GM12878 (cell line): ENCODE data around the gene FJX1. TPM values are rescaled to one million over a fixed set of nuclear protein-coding genes. Genes with fewer than 3 reads are reported as not detected.

Experiments used
- ATAC-seq: fragments of 200-7000 bp; cut with Tn5 transposase; 3 replicates; pipeline ENCODE4 v1.9.1; 2020; ENCODE audit warnings: mild to moderate bottlenecking, moderate library complexity
- BruUV-seq: library from RNA; stranded (reverse); fragments of 400-500 nt; replicated peaks from 2 replicates; lab custom pipeline; 2021; lab: Mats Ljungman, UMichigan
- CTCF ChIA-PET: fragments of 300-600 bp; sonication (Branson Sonifier 250); formaldehyde crosslinking; extraction: SDS; loops from one replicate; lab custom pipeline; 2021; ENCODE audit warnings: inconsistent platforms; lab: Yijun Ruan, JAX
- POLR2A ChIA-PET: fragments of 350-600 bp; formaldehyde crosslinking; extraction: SDS; loops from one replicate; lab custom pipeline; 2021; ENCODE audit warnings: inconsistent platforms; lab: Charles Lee
- RAD21 ChIA-PET: fragments of 300-600 bp; sonication (Branson Sonifier 250); formaldehyde crosslinking; loops from one replicate; lab custom pipeline; 2023; ENCODE audit warnings: antibody characterized with exemption; ENCODE audit not compliant: unreplicated experiment; lab: Charles Lee
- SMC1A ChIA-PET: fragments of 300-600 bp; sonication (Branson Sonifier 250); formaldehyde crosslinking; loops from one replicate; lab custom pipeline; 2023; ENCODE audit not compliant: unreplicated experiment, uncharacterized antibody; lab: Charles Lee
- DNase-seq: peaks from one replicate; pipeline ENCODE4 v3.0.0-alpha.2; 2011; ENCODE audit warnings: low read depth, low spot score
- FAIRE-seq: peaks from 3 replicates; lab custom pipeline; 2011; peaks lifted over from hg19 to GRCh38; lab: Jason Lieb, UNC
- H2AFZ ChIP-seq: 2 replicates; pipeline ENCODE4 v1.6.0; 2011; ENCODE audit warnings: low read depth, low read length, control low read depth; ENCODE audit not compliant: control insufficient read depth
- H3K27ac ChIP-seq: 2 replicates; pipeline ENCODE4 v1.5.1; 2011; ENCODE audit warnings: control low read depth; ENCODE audit not compliant: control insufficient read depth, insufficient read depth
- H3K27me3 ChIP-seq, 2 experiments: replicated peaks in 1 of 2; 2 replicates each; pipeline versions ENCODE4 v1.6.0 to v1.6.1; 2011; ENCODE audit warnings: low read length in 1 of 2; ENCODE audit not compliant: control insufficient read depth in 2 of 2, insufficient read depth in 2 of 2
- H3K36me3 ChIP-seq, 2 experiments: 2 replicates each; pipeline ENCODE4 v1.5.1; 2011; ENCODE audit warnings: low read length in 1 of 2; ENCODE audit not compliant: control insufficient read depth in 2 of 2, insufficient read depth in 2 of 2
- H3K4me1 ChIP-seq: 2 replicates; pipeline ENCODE4 v1.6.1; 2011; ENCODE audit warnings: mild to moderate bottlenecking, low read length, moderate library complexity, mixed read lengths; ENCODE audit not compliant: control insufficient read depth, insufficient read depth
- H3K4me2 ChIP-seq: 2 replicates; pipeline ENCODE4 v1.6.0; 2011; ENCODE audit warnings: control low read depth; ENCODE audit not compliant: control insufficient read depth, insufficient read depth
- H3K4me3 ChIP-seq: fragments of 200-600 bp; sonication (generic); 2 replicates; pipeline ENCODE4 v1.5.1; 2016
- H3K79me2 ChIP-seq: 2 replicates; pipeline ENCODE4 v1.6.0; 2011; ENCODE audit warnings: low read length; ENCODE audit not compliant: control insufficient read depth, insufficient read depth
- H3K9ac ChIP-seq: 2 replicates; pipeline ENCODE4 v1.8.0; 2011; ENCODE audit warnings: low read length, control low read depth, mixed read lengths; ENCODE audit not compliant: control insufficient read depth, insufficient read depth
- H3K9me3 ChIP-seq: replicated peaks from 3 replicates; pipeline ENCODE4 v1.5.1; 2011; ENCODE audit warnings: mild to moderate bottlenecking, low read length; ENCODE audit not compliant: control insufficient read depth, insufficient read depth
- H4K20me1 ChIP-seq: 2 replicates; pipeline ENCODE4 v1.6.0; 2011; ENCODE audit not compliant: control insufficient read depth, insufficient read depth
- ASH2L ChIP-seq: fragments of 300-600, 200-600 bp; sonication (generic); IDR thresholded peaks from 2 replicates; pipeline ENCODE4 v1.6.1; 2017; ENCODE audit warnings: low read depth, mild to moderate bottlenecking, borderline replicate concordance
- BCL11A ChIP-seq: IDR thresholded peaks from 2 replicates; pipeline ENCODE4 v1.6.1; 2011; ENCODE audit warnings: low read depth, low read length
- CHD2 ChIP-seq: IDR thresholded peaks from 2 replicates; pipeline ENCODE4 v1.6.1; 2011; ENCODE audit warnings: low read depth, low read length, improper control_type of control experiment, borderline replicate concordance
- DPF2 ChIP-seq: fragments of 450-650 bp; IDR thresholded peaks from 2 replicates; pipeline ENCODE4 v1.6.1; 2017; ENCODE audit warnings: mild to moderate bottlenecking
- HSF1 ChIP-seq: fragments of 150-350 bp; IDR thresholded peaks from 2 replicates; pipeline ENCODE4 v1.6.1; 2014; ENCODE audit warnings: mild to moderate bottlenecking, low read depth, low read length
- LARP7 ChIP-seq: fragments of 450-650 bp; IDR thresholded peaks from 2 replicates; pipeline ENCODE4 v1.6.1; 2017; ENCODE audit warnings: mild to moderate bottlenecking
- MAX ChIP-seq: IDR thresholded peaks from 2 replicates; pipeline ENCODE4 v1.6.1; 2012; ENCODE audit warnings: low read depth, low read length, improper control_type of control experiment
- MEF2B ChIP-seq: fragments of 450-650 bp; IDR thresholded peaks from 2 replicates; pipeline ENCODE4 v1.6.1; 2018; ENCODE audit warnings: mild to moderate bottlenecking, moderate library complexity; ENCODE audit not compliant: partially characterized antibody, poor library complexity, severe bottlenecking
- MTA3 ChIP-seq: IDR thresholded peaks from 2 replicates; pipeline ENCODE4 v1.6.1; 2012; ENCODE audit warnings: low read length, inconsistent platforms, borderline replicate concordance
- MYB ChIP-seq: fragments of 150-350 bp; IDR thresholded peaks from 2 replicates; pipeline ENCODE4 v1.6.1; 2014; ENCODE audit warnings: mild to moderate bottlenecking, low read depth, low read length, borderline replicate concordance
- NFXL1 ChIP-seq: fragments of 450-650 bp; IDR thresholded peaks from 2 replicates; pipeline ENCODE4 v1.6.1; 2017; ENCODE audit warnings: antibody characterized with exemption, mild to moderate bottlenecking, borderline replicate concordance
- PBX3 ChIP-seq: IDR thresholded peaks from 2 replicates; pipeline ENCODE4 v1.6.1; 2011; ENCODE audit warnings: mild to moderate bottlenecking, low read depth, low read length, moderate library complexity; ENCODE audit not compliant: insufficient replicate concordance
- RAD51 ChIP-seq: fragments of 450-650 bp; IDR thresholded peaks from 2 replicates; pipeline ENCODE4 v1.6.1; 2016; ENCODE audit warnings: moderate library complexity, mild to moderate bottlenecking, inconsistent platforms
- SIX5 ChIP-seq: IDR thresholded peaks from 2 replicates; pipeline ENCODE4 v1.6.1; 2011; ENCODE audit warnings: mild to moderate bottlenecking, low read depth, low read length, moderate library complexity; ENCODE audit not compliant: severe bottlenecking
- SKIL ChIP-seq: fragments of 450-650 bp; IDR thresholded peaks from 2 replicates; pipeline ENCODE4 v1.6.1; 2017; ENCODE audit warnings: mild to moderate bottlenecking, low read depth, inconsistent platforms; ENCODE audit not compliant: poor library complexity, severe bottlenecking
- SREBF2 ChIP-seq: IDR thresholded peaks from 2 replicates; pipeline ENCODE4 v1.6.1; 2012; ENCODE audit warnings: mild to moderate bottlenecking, low read length
- YBX1 ChIP-seq: fragments of 450-650 bp; IDR thresholded peaks from 2 replicates; pipeline ENCODE4 v1.6.1; 2016; ENCODE audit warnings: antibody characterized with exemption
- ZBTB33 ChIP-seq: fragments of 450-650 bp; IDR thresholded peaks from 2 replicates; pipeline ENCODE4 v1.6.1; 2017; ENCODE audit warnings: mild to moderate bottlenecking
- WGBS: methylation state at CpG from one replicate; pipeline ENCODE4 v1.1.6; 2016; ENCODE audit warnings: low lambda C conversion rate; ENCODE audit not compliant: insufficient replicate concordance, insufficient coverage; ENCODE audit errors: missing lambda C conversion rate; 5-methylcytosine and 5-hydroxymethylcytosine counted together
- in situ Hi-C: fragments of 300-500 bp; cut with MboI; formaldehyde crosslinking; loops from 9 replicates; pipeline ENCODE4 v1.14.3; 2018; ENCODE audit warnings: mixed read lengths
- intact Hi-C: fragments of 100-400 bp; cut with micrococcal nuclease; formaldehyde crosslinking; loops from one replicate; pipeline ENCODE4 v1.14.2; 2022; ENCODE audit not compliant: unreplicated experiment
- polyA plus RNA-seq, 11 experiments: library from polyadenylated mRNA; depleted of rRNA in 4 of 11; unstranded in 6 of 11; stranded (reverse) in 5 of 11; fragments of >200 nt; fragmentation: Nextera tagmentation in 4 of 11; fragmentation: Illumina TruSeq in 1 of 11; extraction: Ambion mirVana in 4 of 11; extraction: Trizol in 1 of 11; gene quantifications; 1 replicate in 1 of 11; 2 replicates in 10 of 11; pipeline versions ENCODE4 v1.2.1 to v1.2.3, GENCODE V29; 2011 to 2016; ENCODE audit warnings: inconsistent platforms in 2 of 11, missing spikeins in 2 of 11, low read depth in 1 of 11
- total RNA-seq, 4 experiments: library from RNA; depleted of rRNA in 3 of 4; stranded (reverse); fragments of >200 nt in 3 of 4; fragmentation: Illumina TruSeq in 1 of 4; extraction: Trizol in 1 of 4; gene quantifications; 2 replicates each; pipeline versions ENCODE4 v1.2.1 to v1.2.3, GENCODE V29; 2013 to 2021

FJX1 gene
- total and polyA plus RNA-seq, 10 of the 15 experiments (the other 5 are each of a cell fraction or from before 2014, with no cell fraction given), result 1.7 to 26.1 (median 10.0) TPM

GRCh38 chr11:35580397-35580781, 37.9 kb upstream of the FJX1 start (continued):
- TF ChIP-seq HSF1, result no peak
- no peak for TF ChIP-seq MAX
- TF ChIP-seq SKIL, result no peak
- no peak for TF ChIP-seq MEF2B

- H4K20me1 ChIP-seq, result no peaks in the 10 kb centered on the region
- in situ Hi-C loops (no loop called here), intact Hi-C loops (no loop called here)
- H3K9ac ChIP-seq, result no peak overlapping the region
- H3K9me3 ChIP-seq, result no peaks in the 10 kb centered on the region
- no peak overlapping the region for H3K4me2 ChIP-seq
- 0 out of 4 replicates have a peak, but pooled peaks cover 0 to 6% of the 10 kb centered on the region in 2 experiments for H3K27me3 ChIP-seq
- FAIRE-seq, result no peak
- BruUV-seq, result no TSS peak
- H2AFZ ChIP-seq, result no peak overlapping the region
- H3K79me2 ChIP-seq, result no peaks in the 10 kb centered on the region
- no peak for DNase-seq
- SMC1A ChIA-PET, result no interaction called here
- TF ChIP-seq LARP7, result no peak
- no peak for TF ChIP-seq MYB
- TF ChIP-seq CHD2, result no peak
- no peak for TF ChIP-seq RAD51
- no peak for TF ChIP-seq MTA3
- TF ChIP-seq ASH2L, result no peak
- no peak for TF ChIP-seq SREBF2
- no peak for TF ChIP-seq NFXL1
- no peak for TF ChIP-seq ZBTB33
- no peak for TF ChIP-seq PBX3
- no peak for TF ChIP-seq DPF2
- TF ChIP-seq SIX5, result no peak
- no peak for TF ChIP-seq YBX1
- no peak for TF ChIP-seq BCL11A
- POLR2A ChIA-PET, result no interaction called here
- H3K4me1 ChIP-seq, result no peaks in the 10 kb centered on the region
- H3K4me3 ChIP-seq, result no peak overlapping the region
- no peak overlapping the region for H3K27ac ChIP-seq
- CTCF ChIA-PET, result interaction anchor here (1.4 kb wide), 1 partner anchor 9 kb away, joined by 3 read pairs; no protein-coding TSS in a partner anchor
- 0% methylated on average over 1 of the region's 1 CpG for WGBS
- H3K36me3 ChIP-seq, result no peaks in the 10 kb centered on the region
- ATAC-seq, result no peak
- RAD21 ChIA-PET, result no interaction called here
Measured at GRCh38 chr11:35582033-35582432, 36.2 kb upstream of the FJX1 start.
